Lower lobe of right lung (tissue), 2 donors: ENCODE data around the gene DPP6. TPM values are rescaled to one million over a fixed set of nuclear protein-coding genes. Genes with fewer than 3 reads are reported as not detected.

Experiments used
- ATAC-seq, 2 donors: fragments of 200-7000 bp; cut with Tn5 transposase; one replicate each; pipeline ENCODE4 v1.9.1; 2020 to 2022; ENCODE audit warnings: mild to moderate bottlenecking in 2 of 2, moderate library complexity in 2 of 2
- DNase-seq: peaks from one replicate; pipeline ENCODE4 v3.0.0-alpha.2; 2020
- H3K27ac ChIP-seq: fragments of 200-600 bp; one replicate; pipeline ENCODE4 v1.8.0; 2022
- H3K27me3 ChIP-seq: fragments of 200-600 bp; one replicate; pipeline ENCODE4 v1.8.0; 2022; ENCODE audit warnings: low read depth
- H3K36me3 ChIP-seq: fragments of 200-600 bp; one replicate; pipeline ENCODE4 v1.8.0; 2022; ENCODE audit warnings: mild to moderate bottlenecking
- H3K4me1 ChIP-seq: fragments of 200-600 bp; one replicate; pipeline ENCODE4 v1.8.0; 2022
- H3K4me3 ChIP-seq: fragments of 200-600 bp; one replicate; pipeline ENCODE4 v1.8.0; 2022; ENCODE audit warnings: mild to moderate bottlenecking
- H3K9me3 ChIP-seq: fragments of 200-600 bp; one replicate; pipeline ENCODE4 v1.8.0; 2022
- CTCF ChIP-seq: fragments of 200-600 bp; IDR thresholded peaks from one replicate; pipeline ENCODE4 v1.8.0; 2022; ENCODE audit warnings: antibody characterized with exemption, mild to moderate bottlenecking
- intact Hi-C: fragments of 100-400 bp; cut with DNase I; formaldehyde crosslinking; loops from one replicate; pipeline ENCODE4 v1.11.0; 2022
- total RNA-seq: library from RNA; stranded (reverse); fragmentation: NEBNext Ultra II Directional; extraction: Animal tissue kit (Norgen Biotek cat#: 25700); gene quantifications from one replicate; pipeline ENCODE4 v1.2.1, GENCODE V29; 2021
- donor health status: DM: no; HTN: yes; CAD: no; lungs with severe emphysema.

The DPP6 gene
- total RNA-seq, 1 donor from 2014 or later: 0.71 TPM

GRCh38 chr7:154375956-154376355 is 323.8 kb downstream of the DPP6 start:
- TF ChIP-seq CTCF: no peak
- H3K4me1 ChIP-seq: no peaks in the 10 kb centered on the region
- no peak overlapping the region for H3K27ac ChIP-seq
- no peak overlapping the region for H3K4me3 ChIP-seq
- H3K9me3 ChIP-seq: no peaks in the 10 kb centered on the region
- no peak for ATAC-seq
- intact Hi-C loops: no loop called here
- no peaks in the 10 kb centered on the region for H3K27me3 ChIP-seq
- no peaks in the 10 kb centered on the region for H3K36me3 ChIP-seq
- DNase-seq: no peak

- Histone ChIP-seq H3K4me3 (no peak overlapping the region), H3K36me3 (no peaks in the 10 kb centered on the region), H3K27ac (no peak overlapping the region), H3K4me1 (no peaks in the 10 kb centered on the region), H3K27me3 (no peaks in the 10 kb centered on the region), H3K9me3 (no peaks in the 10 kb centered on the region)
- no peak for ATAC-seq
- no peak for TF ChIP-seq CTCF
- intact Hi-C loops: no loop called here
- DNase-seq: no peak
Observed at GRCh38 chr7:154380771-154381170, 328.6 kb downstream of the DPP6 start.

- intact Hi-C loops: no loop called here
- DNase-seq (no peak), ATAC-seq (peak; percentile 86 to 88)
- Histone ChIP-seq H3K4me3 (no peak overlapping the region), H3K27ac (no peak overlapping the region), H3K27me3 (no peaks in the 10 kb centered on the region), H3K4me1 (no peaks in the 10 kb centered on the region), H3K9me3 (no peaks in the 10 kb centered on the region), H3K36me3 (no peaks in the 10 kb centered on the region)
- TF ChIP-seq CTCF: no peak
Observed at GRCh38 chr7:154383045-154383444, 330.8 kb downstream of the DPP6 start.

- intact Hi-C loops: no loop called here
- Histone ChIP-seq H3K9me3 (no peaks in the 10 kb centered on the region), H3K27ac (no peak overlapping the region), H3K4me1 (no peaks in the 10 kb centered on the region), H3K27me3 (no peaks in the 10 kb centered on the region), H3K4me3 (no peak overlapping the region), H3K36me3 (no peaks in the 10 kb centered on the region)
- TF ChIP-seq CTCF: no peak
- ATAC-seq (no peak), DNase-seq (no peak)
Observed at GRCh38 chr7:154385214-154385613, 333.0 kb downstream of the DPP6 start.

- no peak for ATAC-seq
- intact Hi-C loops: no loop called here
- TF ChIP-seq CTCF: no peak
Observed at GRCh38 chr7:154387252-154387651, 335.1 kb downstream of the DPP6 start.

GRCh38 chr7:154388412-154388811 is 336.2 kb downstream of the DPP6 start:
- TF ChIP-seq CTCF: no peak
- no peaks in the 10 kb centered on the region for H3K4me1 ChIP-seq
- H3K27ac ChIP-seq: no peak overlapping the region
- no peaks in the 10 kb centered on the region for H3K36me3 ChIP-seq
- no peaks in the 10 kb centered on the region for H3K27me3 ChIP-seq
- H3K9me3 ChIP-seq: no peaks in the 10 kb centered on the region
- ATAC-seq (no peak), DNase-seq (no peak)
- intact Hi-C loops: no loop called here
- no peak overlapping the region for H3K4me3 ChIP-seq

More at GRCh38 chr7:154387252-154387651, 335.1 kb downstream of the DPP6 start:
- no peaks in the 10 kb centered on the region for H3K27me3 ChIP-seq
- no peak overlapping the region for H3K27ac ChIP-seq
- no peak for DNase-seq
- H3K4me3 ChIP-seq: no peak overlapping the region
- no peaks in the 10 kb centered on the region for H3K4me1 ChIP-seq
- H3K36me3 ChIP-seq: no peaks in the 10 kb centered on the region
- no peaks in the 10 kb centered on the region for H3K9me3 ChIP-seq
